Endometrial microvascular endothelial cells (primary cell): ENCODE results near the gene INCA1. TPM values are rescaled to one million over a fixed set of nuclear protein-coding genes. Genes with fewer than 3 reads are reported as not detected.
"Not testable (repeated sequence)": the region's sequence is repeated elsewhere in the genome, so short reads cannot be mapped to it uniquely, and the experiment has no call there.

Experiments used
- in situ Hi-C: cut with HindIII; loops from 2 replicates; pipeline ENCODE4 v1.10.0; 2017; ENCODE audit warnings: low sequenced_read_pairs, low pct_unique_long_range_greater_than_20kb; ENCODE audit errors: inconsistent ontology term
- total RNA-seq: library from RNA; depleted of rRNA; stranded (reverse); fragments of >200 nt; gene quantifications from one replicate; pipeline ENCODE4 v1.2.3, GENCODE V29; 2015; ENCODE audit errors: inconsistent ontology term

The INCA1 gene
- total RNA-seq, result 0.09 TPM

DNA sequence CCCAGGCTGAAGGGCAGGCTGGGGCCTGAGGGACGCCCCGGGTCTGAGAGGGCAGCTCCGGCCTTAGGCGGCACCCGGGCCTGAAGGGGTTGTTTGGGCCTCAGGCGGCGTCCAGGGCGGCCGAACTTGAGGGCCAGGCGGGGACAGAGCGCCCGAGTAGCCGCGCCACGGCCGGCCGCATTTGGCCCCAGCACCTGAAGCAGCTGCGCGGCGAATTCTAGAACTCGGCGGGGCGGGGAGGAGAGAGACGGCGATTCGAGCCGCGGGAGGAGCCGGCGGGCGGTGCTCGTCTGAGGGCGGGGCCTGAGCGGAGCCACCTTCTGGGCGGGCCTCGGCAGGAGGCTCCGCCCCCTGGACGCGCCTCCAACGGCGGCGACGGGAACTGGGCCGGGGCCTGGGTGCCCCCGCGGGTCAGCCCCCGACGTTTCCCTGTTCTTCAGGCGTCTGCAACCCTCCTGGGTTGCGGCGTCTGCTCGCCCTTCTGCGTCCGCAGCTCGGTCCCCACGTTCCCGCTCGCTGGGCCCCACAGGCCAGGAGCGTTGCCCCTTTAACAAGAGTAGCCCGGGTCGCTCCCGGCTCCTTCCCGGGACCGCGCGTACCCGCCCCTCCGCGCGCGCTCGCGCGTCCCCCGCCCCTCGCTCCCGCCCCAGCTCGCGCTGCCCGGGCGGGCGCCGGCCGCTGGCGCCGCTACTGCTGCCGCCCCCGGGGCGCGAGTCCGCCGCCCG lies at the start of gene INCA1, which contains the start of gene KIF1C:
INCA1 (minus strand) TSS at position 221 of the 725 bp plus-strand sequence. CDS start 3,085 bp downstream, outside the sequence.
KIF1C (plus strand) TSS at position 649 of the 725 bp plus-strand sequence. CDS start 2,297 bp downstream, outside the sequence.
- in situ Hi-C loops, result no loop called here

DNA sequence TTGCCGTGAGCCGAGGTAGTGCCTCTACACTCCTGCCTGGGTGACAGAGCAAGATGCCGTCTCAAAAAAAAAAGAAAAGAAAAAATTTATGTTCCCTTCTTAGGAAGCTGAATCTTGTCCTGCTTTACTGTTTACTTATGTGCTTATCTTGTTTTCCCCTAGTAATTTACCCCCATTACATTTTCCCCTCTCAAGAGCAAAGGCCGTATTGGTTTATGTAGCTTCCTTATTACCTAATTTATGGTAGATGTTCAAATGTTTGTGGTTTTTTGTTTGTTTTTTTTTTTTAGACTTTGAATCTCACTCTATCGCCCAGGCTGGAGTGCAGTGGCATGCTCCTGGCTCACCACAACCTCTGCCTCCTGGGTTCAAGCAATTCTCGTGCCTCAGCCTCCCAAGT lies 48.2 kb upstream of the INCA1 start:
- in situ Hi-C loops, result no loop called here

DNA sequence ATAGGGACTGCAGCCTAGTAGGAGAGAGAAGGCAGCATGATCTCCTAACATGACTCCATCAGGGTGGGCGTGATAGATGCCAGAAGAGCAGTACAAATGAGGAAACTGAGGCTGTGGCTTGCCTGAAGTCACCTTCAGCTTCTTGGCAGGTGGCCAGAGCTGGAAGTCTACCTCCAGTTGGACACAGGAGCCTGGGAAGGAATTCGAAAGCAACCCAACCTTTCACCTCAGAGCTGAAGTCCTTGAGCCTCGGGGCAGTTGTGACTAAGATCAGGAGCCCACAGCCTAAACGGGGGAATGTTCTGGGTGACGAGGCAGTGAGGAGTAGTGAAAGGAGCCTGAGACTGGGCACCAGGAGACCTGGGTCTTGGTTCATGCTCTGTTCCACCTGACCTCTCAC lies 47.3 kb upstream of the INCA1 start:
- in situ Hi-C loops, result no loop called here

DNA sequence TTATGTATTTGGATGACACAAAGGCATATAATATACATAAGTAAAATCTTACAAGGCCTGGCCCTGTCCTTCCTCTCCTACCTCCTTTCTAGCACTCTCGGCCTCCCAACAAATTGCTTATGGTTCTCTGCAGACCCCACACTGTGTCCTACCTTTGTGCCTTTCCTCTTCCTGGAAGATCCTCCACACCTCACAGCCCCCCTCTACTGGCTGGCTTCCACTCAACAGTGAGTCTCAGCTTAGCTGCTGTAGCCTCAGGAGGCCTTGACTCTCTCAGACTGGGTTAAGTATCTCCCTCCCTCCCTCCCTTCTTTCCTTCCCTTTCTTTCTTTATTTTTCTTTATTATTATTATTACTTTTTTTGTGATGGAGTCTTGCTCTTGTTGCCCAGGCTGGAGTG lies 46.2 kb upstream of the INCA1 start:
- in situ Hi-C loops, result no loop called here

DNA sequence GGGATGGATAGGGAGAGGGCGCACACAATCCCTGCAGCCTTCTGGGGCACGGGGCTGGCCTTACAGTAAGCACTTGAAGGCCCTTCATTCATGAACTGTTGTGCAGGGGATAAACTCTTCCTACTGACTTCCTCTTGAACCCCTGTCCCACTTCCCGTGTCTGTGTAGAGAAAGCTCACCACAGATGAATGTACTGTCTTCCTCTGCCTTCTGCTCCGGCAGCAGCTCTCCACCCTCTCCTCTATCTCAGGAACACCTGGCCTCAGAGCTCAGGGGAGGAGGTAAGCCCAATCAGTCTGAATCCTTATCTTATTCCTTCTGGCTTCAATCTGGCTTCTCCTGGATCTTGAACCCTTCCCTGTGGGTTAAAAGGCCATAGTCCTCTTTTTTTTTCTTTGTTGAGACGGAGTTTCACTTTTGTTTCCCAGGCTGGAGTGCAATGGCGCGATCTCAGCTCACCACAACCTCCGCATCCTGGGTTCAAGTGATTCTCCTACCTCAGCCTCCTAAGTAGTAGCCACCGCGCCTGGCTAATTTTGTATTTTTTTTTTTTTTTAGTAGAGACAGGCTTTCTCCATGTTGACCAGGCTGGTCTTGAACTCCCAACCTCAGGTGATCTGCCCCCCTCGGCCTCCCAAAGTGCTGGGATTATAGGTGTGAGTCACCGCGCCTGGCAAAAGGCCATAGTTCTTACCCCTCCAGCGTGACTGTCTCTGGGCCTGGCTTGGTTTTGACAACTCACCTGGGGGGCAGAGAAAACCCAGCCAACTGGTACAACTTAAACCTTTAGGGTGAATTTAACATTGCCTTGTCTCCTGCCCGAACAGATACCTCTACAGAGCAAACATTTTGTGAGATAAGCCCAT lies 45.1 kb upstream of the INCA1 start:
- in situ Hi-C loops, result no loop called here

GRCh38 chr17:5035315-5035714 lies 38.0 kb upstream of the INCA1 start, which contains the start of gene SLC52A1:
TSS of gene SLC52A1 (minus strand) at chr17:5035426. CDS start at chr17:5034606, 820 bp downstream.
- in situ Hi-C loops, result no loop called here

DNA sequence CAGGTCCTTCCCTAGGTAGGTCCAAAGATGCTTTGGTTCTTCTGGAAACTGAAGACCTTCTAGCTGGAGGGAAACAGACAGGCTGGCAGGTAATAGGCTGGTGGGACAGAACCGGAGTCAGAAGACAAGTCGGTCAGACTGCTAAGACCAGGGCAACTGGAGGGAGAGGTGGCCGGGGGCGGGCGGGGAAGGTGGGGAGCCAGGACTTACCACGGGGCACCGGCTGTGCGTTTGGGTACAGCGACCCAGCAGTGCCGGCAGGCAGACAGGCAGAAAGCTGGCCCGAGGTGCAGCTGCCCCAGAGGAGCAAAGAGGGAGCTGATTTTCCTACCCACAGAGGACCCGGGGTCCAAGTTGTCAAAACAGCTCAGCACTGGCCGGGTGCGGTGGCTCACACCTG lies 37.3 kb upstream of the INCA1 start:
- in situ Hi-C loops, result no loop called here

DNA sequence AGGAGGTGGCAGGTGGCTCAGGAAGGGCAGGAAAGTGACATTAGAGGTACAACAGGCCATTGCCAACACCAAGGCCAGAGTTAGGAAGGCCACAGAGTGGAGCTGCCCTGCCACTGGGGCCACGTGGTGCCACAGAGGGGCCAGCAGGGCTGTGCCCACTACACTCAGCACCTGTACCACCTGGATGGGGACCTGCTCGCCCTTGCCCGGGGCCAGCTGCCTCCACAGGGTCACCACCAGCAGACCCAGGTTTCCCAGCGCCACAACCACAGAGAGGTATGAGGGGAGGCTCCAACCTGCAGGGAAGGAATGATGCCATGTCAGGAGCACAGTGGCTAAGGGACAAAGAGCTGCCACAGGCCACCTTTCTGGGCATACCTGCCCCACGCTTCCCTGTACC lies 36.7 kb upstream of the INCA1 start:
- in situ Hi-C loops, result no loop called here

- in situ Hi-C loops, result no loop called here
These were observed 36.2 kb upstream of the INCA1 start for GRCh38 chr17:5033352-5034015.

- in situ Hi-C loops, result no loop called here
These were observed 35.5 kb upstream of the INCA1 start for GRCh38 chr17:5032865-5033264.

GRCh38 chr17:5031365-5032082 lies 34.2 kb upstream of the INCA1 start:
- in situ Hi-C loops, result no loop called here

DNA sequence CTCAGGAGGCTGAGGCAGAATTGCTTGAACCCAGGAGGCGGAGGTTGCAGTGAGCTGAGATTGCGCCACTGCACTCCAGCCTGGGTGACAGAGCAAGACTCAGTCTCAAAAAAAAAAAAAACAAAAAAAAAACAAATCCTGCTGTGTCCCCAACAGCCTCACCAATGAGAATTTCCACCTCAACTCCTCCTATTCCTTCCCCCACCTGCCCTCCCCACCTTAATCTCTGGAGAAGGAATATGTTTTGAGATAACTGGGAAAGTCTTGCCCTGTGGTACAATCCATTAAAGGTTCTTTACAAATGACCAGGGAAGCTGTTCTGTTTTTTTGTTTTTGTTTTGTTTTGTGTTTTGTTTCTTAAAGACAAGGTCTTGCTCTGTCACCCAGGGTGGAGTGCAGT lies 32.8 kb upstream of the INCA1 start:
- in situ Hi-C loops, result not testable (repeated sequence)

- in situ Hi-C loops, result no loop called here
These were observed 30.6 kb upstream of the INCA1 start for GRCh38 chr17:5027916-5028315.

DNA sequence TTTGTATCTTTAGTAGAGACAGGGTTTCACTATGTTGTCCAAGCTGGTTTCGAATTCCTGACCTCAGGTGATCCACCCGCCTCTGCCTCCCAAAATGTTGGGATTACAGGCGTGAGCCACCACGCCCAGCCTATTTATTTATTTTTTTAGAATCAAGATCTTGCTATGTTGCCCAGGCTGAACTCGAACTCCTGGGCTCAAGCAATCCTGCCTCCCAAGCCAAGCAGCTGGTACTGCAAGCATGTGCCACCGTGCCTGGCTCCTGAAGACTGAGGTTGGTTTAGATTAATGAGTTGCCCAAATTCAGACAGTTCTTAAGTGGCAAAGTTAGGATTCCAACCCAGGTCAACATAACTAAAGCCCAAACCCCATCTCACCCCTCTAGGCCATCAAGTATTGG lies 30.0 kb upstream of the INCA1 start:
- in situ Hi-C loops, result no loop called here

DNA sequence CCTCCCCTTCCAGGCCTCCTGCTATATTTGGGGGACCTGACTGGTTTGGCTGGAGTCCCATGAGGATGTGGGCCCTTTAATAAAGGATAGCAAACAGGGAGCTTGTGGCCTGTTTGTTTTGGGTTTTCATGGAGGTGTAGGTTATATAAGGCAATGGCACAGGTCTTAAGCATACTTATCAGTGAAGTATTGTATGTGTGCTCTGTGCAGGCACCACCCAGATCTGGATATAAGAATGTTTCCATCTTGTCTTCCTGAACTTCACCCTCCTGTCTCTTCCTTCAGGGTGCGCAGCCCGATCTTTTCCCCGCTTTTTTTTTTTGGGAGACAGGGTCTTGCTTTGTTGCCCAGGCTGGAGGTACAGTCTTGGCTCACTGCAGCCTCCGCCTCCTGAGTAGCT lies 27.3 kb upstream of the INCA1 start:
- in situ Hi-C loops, result no loop called here

- in situ Hi-C loops, result no loop called here
These were observed 26.3 kb upstream of the INCA1 start for GRCh38 chr17:5023588-5024147.

DNA sequence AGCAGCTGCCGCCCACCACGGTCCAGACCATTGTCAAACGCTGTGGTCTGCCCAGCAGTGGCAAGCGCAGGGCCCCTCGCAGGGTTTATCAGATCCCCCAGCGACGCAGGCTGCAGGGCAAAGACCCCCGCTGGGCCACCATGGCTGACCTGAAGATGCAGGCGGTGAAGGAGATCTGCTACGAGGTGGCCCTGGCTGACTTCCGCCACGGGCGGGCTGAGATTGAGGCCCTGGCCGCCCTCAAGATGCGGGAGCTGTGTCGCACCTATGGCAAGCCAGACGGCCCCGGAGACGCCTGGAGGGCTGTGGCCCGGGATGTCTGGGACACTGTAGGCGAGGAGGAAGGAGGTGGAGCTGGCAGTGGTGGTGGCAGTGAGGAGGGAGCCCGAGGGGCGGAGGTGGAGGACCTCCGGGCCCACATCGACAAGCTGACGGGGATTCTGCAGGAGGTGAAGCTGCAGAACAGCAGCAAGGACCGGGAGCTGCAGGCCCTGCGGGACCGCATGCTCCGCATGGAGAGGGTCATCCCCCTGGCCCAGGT lies 24.9 kb upstream of the INCA1 start:
- in situ Hi-C loops, result no loop called here

DNA sequence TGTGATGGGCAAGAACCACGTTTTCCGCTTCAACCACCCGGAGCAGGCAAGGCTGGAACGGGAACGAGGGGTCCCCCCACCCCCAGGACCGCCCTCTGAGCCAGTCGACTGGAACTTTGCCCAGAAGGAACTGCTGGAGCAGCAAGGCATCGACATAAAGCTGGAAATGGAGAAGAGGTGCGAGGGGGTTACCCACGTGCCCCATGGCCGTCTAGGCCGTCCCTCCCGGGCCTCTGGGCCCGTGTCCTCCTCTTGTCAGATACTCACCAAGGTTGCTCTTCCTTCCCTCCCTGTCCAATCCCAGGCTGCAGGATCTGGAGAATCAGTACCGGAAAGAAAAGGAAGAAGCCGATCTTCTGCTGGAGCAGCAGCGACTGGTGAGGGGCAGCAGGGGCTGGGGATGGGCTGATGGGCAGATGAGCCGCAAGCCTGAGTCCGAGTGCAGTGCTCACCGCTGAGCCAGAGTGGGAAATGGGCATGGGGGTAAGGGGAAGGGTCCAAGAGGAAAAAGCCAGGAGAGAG lies 23.2 kb upstream of the INCA1 start:
- in situ Hi-C loops, result no loop called here
